ENCODE measurements around the gene ARF4. TPM values are rescaled to one million over a fixed set of nuclear protein-coding genes. Genes with fewer than 3 reads are reported as not detected.

ARF4 gene
- 151 to 171 TPM (median 160 TPM) in 5 replicates for total RNA-seq (2022; extraction: Qiagen RNA extraction)

DNA sequence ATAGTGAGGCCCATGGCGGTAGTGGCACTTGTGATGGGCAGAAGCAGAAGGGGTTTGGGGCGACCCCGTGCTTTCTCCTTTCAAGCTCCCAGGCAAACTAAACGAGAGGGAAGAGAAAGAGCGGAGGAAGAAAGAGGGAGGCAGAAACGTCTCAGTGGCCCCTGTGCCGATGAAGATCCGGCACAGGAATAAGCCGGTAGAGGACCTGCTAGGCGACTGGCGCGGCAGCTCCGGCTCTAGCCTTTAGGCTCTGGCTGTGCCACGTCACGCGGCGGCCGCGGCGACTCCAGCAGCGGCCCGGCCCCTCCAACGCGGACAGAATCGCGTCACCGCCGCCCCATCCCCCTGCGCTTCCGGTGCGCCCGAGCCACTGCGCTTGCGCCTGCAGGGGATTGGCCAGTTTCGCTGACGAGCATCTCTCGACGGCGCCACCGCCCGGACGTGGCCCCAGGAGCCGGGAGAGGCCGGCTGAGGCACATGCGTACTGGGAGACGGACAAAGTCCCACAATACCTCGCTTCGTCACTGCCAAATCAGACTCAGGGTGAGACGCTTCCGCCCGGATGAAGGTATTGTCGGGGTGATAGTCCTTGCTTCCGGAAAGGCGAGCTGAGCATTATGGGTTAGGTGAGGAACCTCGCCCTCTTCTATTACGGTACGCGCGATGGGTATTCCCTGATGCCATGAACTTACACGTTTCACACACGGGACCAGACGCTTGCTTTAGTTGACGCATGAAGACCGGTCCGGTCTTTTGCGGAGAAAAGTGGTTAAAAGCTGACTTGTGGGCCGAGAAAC lies at the start of gene ARF4:
ARF4 (minus strand) TSS at position 218 of the 797 bp plus-strand sequence; CDS start at position 14, 204 bp downstream.

DNA sequence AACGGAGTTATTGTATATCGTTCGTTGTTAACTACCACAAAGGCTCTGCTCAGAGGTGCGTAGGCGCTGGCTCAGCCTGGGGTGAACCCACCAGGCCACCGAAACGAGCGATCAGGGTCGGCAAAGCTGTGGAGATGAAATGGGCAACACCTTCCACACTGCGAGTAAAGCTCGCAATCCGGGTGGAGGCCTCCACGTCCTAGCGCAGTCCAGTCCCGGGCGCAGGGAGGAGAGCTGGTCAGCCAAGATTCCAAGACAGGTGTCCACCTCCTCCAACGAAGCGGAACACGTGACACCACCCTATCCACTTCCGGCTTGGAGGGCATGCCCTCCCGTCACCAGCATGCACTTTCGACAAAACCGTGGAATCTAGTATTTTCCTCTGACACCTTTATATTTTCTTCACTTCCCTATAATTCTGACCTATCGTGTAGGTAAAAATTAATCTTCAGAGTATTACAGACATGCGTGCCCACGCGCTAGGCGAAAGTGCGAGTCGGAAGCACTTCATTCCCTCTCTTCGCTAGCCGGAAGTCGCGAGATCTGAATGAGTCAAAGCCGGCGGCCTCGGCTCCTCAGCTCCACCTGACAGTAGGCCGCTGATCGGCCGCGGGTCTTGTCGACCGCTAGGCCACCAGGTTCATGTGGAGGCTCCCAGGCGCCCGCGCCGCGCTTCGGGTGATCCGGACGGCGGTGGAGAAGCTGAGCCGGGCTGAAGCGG lies 41.2 kb downstream of the ARF4 start, which contains the start of gene PDE12:
PDE12 (plus strand) TSS at position 537 of the 721 bp plus-strand sequence; CDS start at position 643, 106 bp downstream.

DNA sequence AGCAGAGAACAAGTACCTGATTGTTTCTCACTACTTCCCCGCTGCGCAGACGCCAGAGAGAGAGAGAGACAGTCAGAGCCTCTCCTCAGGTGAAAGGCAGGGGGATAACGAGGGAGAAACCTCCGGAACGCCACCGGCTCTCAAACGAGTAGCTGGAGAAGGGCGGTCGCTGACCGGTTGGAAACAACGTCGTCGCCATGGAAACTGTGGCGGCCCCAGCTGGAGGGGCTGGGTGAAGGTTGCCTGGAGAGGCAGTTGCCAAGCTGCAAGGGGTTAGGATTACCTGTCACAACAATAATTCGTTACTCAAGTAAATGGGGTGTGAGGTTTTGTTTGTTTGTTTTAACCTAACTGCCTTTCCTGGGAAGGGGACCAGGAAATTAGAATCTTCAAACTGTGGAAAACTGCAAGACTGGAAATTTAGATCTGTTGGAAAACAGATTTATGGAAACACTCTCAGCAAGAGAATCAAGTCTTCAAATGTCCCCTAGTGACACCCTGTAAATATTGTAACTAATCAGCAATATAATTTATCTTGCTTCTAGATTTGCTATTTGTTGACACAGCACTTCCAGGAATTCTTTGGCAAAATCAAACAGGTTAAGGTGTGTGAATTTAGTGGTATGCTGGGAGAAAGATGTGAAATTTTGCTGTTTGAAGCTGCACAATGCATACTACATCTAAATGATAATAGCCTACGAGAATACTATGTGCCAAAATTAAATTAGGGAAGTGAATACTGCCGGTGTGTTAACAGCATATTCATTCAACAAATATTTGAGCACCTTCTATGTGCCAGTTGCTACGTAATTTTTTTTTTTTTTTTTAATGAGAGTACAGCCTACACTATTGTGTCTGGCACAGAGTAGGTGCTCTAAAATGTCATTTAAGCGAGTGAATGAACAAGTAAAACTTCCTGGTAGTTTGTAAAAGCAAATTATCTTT lies 52.7 kb downstream of the ARF4 start, which contains the start of gene DNAH12:
DNAH12 (minus strand) TSS at position 164 of the 945 bp plus-strand sequence. CDS start 1,474 bp downstream, outside the sequence.

Other genes starting within 250 kb of the ARF4 start
- 0.08 to 0.16 TPM (median 0.08 TPM) in 4 of 5 replicates, not detected in the other for gene DNAH12, start 53.0 kb downstream of the ARF4 start, total RNA-seq (2022; extraction: Qiagen RNA extraction)
- 13.8 to 16.2 TPM (median 15.3 TPM) in 5 replicates for gene PDE12, start 41.1 kb downstream of the ARF4 start, total RNA-seq (2022; extraction: Qiagen RNA extraction)
- 5.9 to 9.9 TPM (median 7.1 TPM) in 5 replicates for gene DENND6A, start 95.7 kb upstream of the ARF4 start, total RNA-seq (2022; extraction: Qiagen RNA extraction)
- 17.4 to 22.7 TPM (median 21.8 TPM) in 5 replicates for gene SLMAP, start 159.0 kb upstream of the ARF4 start, total RNA-seq (2022; extraction: Qiagen RNA extraction)

Data from A549 treated with AZD2906 at 1 μM for 4 hours (cell line).